HUES48 (cell line): ENCODE results near the gene AGPAT2.

ENCODE experiments used
- H3K27ac ChIP-seq: one replicate; pipeline ENCODE4 v1.7.0; 2013; ENCODE audit warnings: low read depth, low read length, inconsistent platforms
- H3K27me3 ChIP-seq: 2 replicates; pipeline ENCODE4 v1.6.1; 2013; ENCODE audit warnings: mild to moderate bottlenecking, low read length; ENCODE audit not compliant: control insufficient read depth, insufficient read depth
- H3K36me3 ChIP-seq: 2 replicates; pipeline ENCODE4 v1.6.1; 2013; ENCODE audit warnings: low read length; ENCODE audit not compliant: control insufficient read depth, insufficient read depth
- H3K4me1 ChIP-seq: 2 replicates; pipeline ENCODE4 v1.6.1; 2013; ENCODE audit warnings: mild to moderate bottlenecking, low read length; ENCODE audit not compliant: control insufficient read depth, insufficient read depth
- H3K4me3 ChIP-seq: 2 replicates; pipeline ENCODE4 v1.5.1; 2013; ENCODE audit warnings: mild to moderate bottlenecking, low read depth, low read length
- H3K9ac ChIP-seq: 2 replicates; pipeline ENCODE4 v1.6.1; 2013; ENCODE audit warnings: mild to moderate bottlenecking, low read depth, low read length, moderate library complexity
- H3K9me3 ChIP-seq: 2 replicates; pipeline ENCODE4 v1.6.1; 2013; ENCODE audit warnings: low read length; ENCODE audit not compliant: control insufficient read depth, insufficient read depth

AGPAT2 gene

DNA sequence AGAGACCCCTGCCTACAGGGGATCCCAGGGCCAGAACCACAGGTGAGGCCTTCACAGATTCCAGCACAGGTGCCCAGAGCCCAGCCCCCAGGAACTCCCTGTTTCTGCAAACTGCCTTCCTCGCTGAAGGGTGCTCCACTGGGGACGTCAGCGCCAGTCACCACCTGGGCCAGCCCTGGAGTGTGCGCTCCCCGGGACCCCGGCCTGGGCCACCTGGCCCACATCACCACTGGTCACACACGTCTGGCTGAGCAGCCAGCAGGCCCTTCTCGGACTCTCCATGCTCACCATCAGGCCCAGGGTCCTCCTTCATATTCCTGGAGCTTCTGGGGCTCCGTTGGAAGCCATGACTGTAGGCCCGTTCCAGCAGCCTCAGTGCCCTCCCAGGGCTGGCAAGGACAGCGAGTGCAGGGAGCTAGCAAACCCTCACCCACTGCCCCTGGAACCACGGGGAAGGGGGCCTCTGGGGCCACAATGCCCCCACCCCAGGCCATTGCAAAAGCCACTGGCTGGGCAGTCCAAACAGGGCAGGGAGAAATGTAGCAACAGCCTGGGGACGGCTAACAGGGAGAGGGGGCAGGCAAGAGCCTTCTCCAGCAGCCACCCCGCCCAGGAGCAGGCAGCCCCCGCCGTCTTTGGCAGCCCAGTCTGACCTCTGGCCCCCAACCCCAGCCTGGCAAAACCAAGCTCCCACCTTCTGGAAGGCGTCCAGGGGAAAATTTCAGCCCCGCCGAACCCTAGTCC lies 1.3 kb downstream of the AGPAT2 start:
- H3K4me3 ChIP-seq: peak overlapping the region; percentile 77
- no peak overlapping the region for H3K9ac ChIP-seq
- no peaks in the 10 kb centered on the region for H3K9me3 ChIP-seq
- no peaks in the 10 kb centered on the region for H3K36me3 ChIP-seq
- no peaks in the 10 kb centered on the region; the same call in 1 of the 2 replicates for H3K27me3 ChIP-seq
- H3K4me1 ChIP-seq: peaks cover 12% of the 10 kb centered on the region; the same call in 1 of the 2 replicates
- H3K27ac ChIP-seq: no peak overlapping the region

DNA sequence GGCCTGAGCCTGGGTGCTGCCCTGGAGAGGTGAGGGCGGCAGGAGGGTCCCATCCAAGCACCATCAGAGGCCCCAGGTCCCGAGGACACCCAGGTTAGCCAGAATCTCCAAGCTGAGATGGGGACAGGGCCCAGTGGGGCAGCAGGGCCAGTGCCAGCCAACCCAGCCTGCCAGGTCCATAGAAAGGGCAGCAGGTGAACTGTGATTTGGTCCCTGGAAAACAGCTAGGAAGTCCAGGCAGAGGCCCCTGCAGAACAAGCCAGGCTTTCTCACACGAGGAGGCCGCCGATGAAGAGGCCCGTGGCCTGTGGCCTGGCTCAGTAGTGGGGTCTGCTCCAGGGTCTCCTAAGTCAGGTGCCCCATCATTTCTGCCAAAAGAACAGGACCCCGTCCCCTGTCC lies 2.0 kb downstream of the AGPAT2 start:
- no peak overlapping the region for H3K4me3 ChIP-seq
- no peak overlapping the region for H3K9ac ChIP-seq
- no peaks in the 10 kb centered on the region; the same call in 1 of the 2 replicates for H3K27me3 ChIP-seq
- H3K9me3 ChIP-seq: no peaks in the 10 kb centered on the region
- H3K36me3 ChIP-seq: no peaks in the 10 kb centered on the region
- H3K4me1 ChIP-seq: peaks cover 12% of the 10 kb centered on the region; the same call in 1 of the 2 replicates
- no peak overlapping the region for H3K27ac ChIP-seq

DNA sequence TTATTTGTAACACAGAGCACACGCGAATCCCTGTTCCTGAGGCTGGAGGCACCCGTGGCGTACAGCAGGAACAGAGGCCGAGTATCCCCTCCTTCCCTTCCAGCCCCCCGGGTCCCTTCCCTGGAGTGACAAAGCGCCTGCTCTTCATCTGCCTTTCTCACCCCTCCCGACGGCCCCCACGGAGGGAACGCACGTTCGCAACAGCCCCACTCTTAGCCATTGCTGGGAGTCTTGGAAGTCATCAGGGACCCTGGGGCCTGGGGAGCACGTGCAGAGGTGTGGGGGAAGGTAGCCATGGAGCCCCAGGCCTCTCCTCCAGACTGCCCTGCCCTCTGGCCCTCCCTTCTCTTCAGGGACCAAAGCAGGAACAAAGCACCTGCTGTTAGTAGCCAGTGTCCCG lies 2.5 kb downstream of the AGPAT2 start:
- no peak overlapping the region for H3K4me3 ChIP-seq
- H3K27ac ChIP-seq: no peak overlapping the region
- peaks cover 12% of the 10 kb centered on the region; the same call in 1 of the 2 replicates for H3K4me1 ChIP-seq
- no peaks in the 10 kb centered on the region for H3K9me3 ChIP-seq
- H3K27me3 ChIP-seq: no peaks in the 10 kb centered on the region; the same call in 1 of the 2 replicates
- H3K36me3 ChIP-seq: no peaks in the 10 kb centered on the region
- no peak overlapping the region for H3K9ac ChIP-seq

DNA sequence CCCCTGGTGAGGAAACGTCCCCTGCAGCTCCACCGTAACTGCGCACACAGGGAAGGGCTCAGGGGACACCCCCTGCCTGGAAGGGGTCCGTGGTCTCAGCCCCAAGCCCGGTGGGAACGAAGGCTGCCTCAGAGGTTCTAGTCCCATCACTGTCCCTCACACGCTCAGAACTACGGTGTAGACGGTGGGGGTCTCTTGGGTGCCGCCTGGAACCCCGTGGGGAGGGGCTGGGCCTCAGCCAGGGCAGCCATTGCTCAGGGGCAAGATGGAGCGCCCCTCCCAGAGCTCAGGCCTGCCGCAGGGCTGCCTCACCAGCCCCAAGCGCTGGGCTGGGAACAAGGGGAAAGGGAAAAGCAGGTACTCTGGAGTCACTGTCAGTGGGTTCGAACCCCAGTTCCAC lies 2.9 kb downstream of the AGPAT2 start:
- no peak overlapping the region for H3K27ac ChIP-seq
- H3K9ac ChIP-seq: no peak overlapping the region
- H3K4me1 ChIP-seq: peaks cover 12% of the 10 kb centered on the region; the same call in 1 of the 2 replicates
- no peaks in the 10 kb centered on the region for H3K36me3 ChIP-seq
- no peak overlapping the region for H3K4me3 ChIP-seq
- no peaks in the 10 kb centered on the region for H3K9me3 ChIP-seq
- no peaks in the 10 kb centered on the region; the same call in 1 of the 2 replicates for H3K27me3 ChIP-seq

DNA sequence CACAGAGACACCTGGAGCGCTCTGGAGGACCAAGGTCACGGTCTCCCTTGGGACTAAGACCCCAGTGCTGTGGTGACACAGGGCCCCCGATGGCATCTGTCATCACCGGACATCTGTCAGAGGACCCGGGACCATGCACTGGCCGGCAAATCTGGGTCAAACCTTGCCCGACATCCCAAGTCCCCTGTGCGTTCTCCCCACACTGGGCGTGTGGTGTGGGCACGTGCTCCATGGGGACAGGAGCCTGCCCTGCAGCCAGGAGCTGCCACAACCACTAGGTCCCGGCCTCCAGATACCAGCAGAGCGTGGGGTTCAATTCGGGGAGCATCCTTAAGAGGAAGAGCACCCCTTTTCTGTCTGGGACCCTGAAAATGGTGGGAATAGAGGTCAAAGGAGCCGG lies 3.5 kb downstream of the AGPAT2 start:
- peaks cover 12% of the 10 kb centered on the region; the same call in 1 of the 2 replicates for H3K4me1 ChIP-seq
- no peaks in the 10 kb centered on the region; the same call in 1 of the 2 replicates for H3K27me3 ChIP-seq
- no peaks in the 10 kb centered on the region for H3K9me3 ChIP-seq
- no peak overlapping the region for H3K27ac ChIP-seq
- H3K36me3 ChIP-seq: no peaks in the 10 kb centered on the region
- no peak overlapping the region for H3K9ac ChIP-seq
- H3K4me3 ChIP-seq: no peak overlapping the region

DNA sequence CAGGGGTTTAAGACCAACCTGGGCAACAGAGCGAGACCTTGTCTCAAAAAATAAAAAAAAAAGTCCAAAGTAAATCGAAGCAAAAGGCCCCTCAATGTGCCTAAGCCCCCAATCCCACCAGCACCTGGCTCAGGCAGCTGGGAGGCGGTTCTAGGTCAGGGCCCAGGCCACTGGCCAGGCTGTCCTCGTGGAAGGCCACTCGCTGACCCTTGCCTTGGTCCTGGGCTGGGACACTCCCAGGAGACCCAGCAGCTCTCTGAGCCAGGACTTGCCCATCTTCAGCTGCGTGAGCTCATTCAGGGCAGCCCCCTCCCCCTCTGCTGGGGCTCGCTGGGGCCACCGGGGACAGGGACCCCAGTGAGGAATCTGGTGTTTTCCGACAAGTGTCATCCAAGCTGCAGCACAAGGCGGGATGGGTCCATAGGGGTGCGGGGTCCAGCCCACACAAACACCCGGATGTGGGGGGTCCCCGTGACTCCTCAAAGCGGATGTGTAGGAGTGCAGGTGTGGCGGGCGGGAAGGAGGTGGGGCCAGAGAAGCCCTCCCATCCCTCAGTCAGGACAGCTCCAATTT lies 4.0 kb downstream of the AGPAT2 start:
- Histone ChIP-seq H3K4me1 (peaks cover 12% of the 10 kb centered on the region; the same call in 1 of the 2 replicates), H3K9ac (no peak overlapping the region), H3K27ac (no peak overlapping the region), H3K9me3 (no peaks in the 10 kb centered on the region), H3K27me3 (no peaks in the 10 kb centered on the region; the same call in 1 of the 2 replicates), H3K4me3 (no peak overlapping the region), H3K36me3 (no peaks in the 10 kb centered on the region)

DNA sequence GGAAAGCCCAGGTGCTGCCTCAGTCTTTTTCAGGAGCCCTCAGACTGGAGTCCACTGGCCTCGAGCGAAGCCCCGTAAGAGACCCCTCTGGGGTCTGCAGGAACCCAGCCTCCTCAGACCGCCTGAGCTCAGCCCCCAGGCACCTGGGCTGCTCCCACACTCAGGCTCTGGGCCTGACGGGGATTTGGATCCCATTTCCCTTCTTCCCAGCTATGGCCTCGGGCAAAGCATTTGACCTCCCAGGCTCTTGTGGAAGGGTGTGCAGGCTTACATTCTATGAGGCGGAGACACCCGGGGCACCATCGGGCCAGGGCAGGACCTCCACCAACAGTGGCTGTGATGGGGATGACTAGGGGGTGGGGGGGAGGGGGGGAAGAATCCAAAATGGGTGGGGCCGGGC lies 4.5 kb downstream of the AGPAT2 start:
- Histone ChIP-seq H3K4me3 (no peak overlapping the region), H3K4me1 (peaks cover 12% of the 10 kb centered on the region; the same call in 1 of the 2 replicates), H3K27me3 (no peaks in the 10 kb centered on the region; the same call in 1 of the 2 replicates), H3K27ac (no peak overlapping the region), H3K36me3 (no peaks in the 10 kb centered on the region), H3K9ac (no peak overlapping the region), H3K9me3 (no peaks in the 10 kb centered on the region)

DNA sequence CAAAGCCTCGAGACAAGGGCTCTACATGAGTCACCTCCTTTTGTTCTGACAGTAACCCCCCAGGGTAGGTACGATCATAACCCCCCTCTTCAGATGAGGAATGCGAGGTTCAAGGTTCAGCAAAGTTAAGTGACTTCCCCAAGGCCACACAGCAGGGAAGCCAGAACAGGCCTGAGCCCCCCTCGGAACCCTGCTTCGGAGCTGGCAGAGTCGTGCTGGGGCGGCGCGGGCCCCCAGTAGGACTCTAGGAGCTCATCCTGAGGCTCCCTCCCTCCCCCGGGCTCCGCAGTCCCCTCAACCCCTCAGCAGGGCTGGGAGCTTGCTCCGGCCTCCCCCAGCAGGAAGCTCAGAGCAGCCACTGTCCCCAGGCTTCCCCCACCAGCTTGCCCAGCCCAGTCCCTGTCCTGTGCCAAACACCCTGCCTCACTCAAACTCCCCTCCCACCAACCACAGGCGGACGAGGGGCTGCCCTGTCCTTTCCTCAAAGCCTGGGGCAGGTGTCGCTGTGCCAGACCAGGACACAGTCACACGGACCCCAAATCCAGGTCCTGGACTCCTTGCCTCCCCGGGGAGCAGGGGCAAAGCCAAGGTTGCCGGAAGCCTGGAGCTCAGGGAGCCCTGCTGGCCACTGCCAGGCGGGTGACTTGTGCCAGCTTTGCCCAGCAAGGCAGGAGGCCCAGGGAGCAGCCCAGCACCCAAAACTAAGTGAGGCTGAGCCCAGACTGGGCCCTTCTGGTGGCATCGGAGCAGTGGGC lies 5.1 kb downstream of the AGPAT2 start:
- Histone ChIP-seq H3K36me3 (no peaks in the 10 kb centered on the region), H3K27me3 (no peaks in the 10 kb centered on the region; the same call in 1 of the 2 replicates), H3K27ac (no peak overlapping the region), H3K9me3 (no peaks in the 10 kb centered on the region), H3K4me1 (peaks cover 12% of the 10 kb centered on the region; the same call in 1 of the 2 replicates), H3K9ac (no peak overlapping the region), H3K4me3 (no peak overlapping the region)

DNA sequence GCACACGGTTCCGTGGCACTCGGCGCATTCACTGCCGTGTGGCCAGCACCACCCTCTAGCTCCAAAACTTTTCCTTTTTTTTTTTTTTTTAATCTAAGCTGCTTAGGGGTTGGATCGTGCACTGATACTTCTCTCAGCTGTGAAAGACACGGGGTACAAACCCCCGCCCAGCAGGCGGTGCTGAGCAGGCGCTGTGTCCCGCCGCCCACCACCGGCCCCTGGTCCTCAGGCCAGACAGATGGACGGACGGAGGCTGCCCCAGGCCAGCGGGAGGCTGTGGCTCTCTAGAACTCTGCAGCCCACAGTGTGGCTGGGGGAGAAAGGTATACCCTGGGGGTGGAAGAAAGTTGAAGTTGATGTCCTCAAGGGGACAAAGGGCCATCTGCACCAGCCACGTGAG lies 6.2 kb downstream of the AGPAT2 start:
- Histone ChIP-seq H3K4me1 (peaks cover 9% of the 10 kb centered on the region; the same call in 1 of the 2 replicates), H3K9ac (no peak overlapping the region), H3K9me3 (no peaks in the 10 kb centered on the region), H3K27ac (no peak overlapping the region), H3K36me3 (no peaks in the 10 kb centered on the region), H3K27me3 (no peaks in the 10 kb centered on the region; the same call in 1 of the 2 replicates), H3K4me3 (no peak overlapping the region)

DNA sequence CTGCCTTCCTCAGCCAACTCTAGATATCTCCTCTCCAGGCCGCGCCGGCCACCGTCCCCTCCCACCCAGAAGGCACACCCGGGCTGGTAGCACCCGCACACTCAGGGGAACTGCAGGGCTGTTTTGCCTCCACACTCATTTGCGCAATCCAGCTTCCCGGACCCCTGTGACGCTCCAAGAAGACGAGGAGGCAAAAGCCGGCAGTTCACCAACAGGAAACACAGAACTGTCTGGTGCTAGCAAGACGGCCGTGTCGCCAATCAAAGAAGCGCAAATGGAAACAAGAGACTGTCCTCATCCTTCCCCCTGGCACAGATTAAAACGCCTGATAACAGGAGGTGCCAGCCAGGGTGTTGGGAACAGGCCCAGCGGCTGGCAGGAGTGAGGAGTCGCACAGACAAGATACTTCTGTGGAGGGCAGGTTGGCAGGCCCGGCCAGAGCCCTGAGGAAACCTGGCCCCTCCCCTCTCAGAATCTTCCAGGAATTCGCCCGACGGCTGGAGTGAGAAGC lies 7.8 kb downstream of the AGPAT2 start:
- no peak overlapping the region for H3K4me3 ChIP-seq
- H3K27ac ChIP-seq: no peak overlapping the region
- H3K9ac ChIP-seq: no peak overlapping the region
- peaks cover 6% of the 10 kb centered on the region; the same call in 1 of the 2 replicates for H3K4me1 ChIP-seq
- H3K27me3 ChIP-seq: no peaks in the 10 kb centered on the region
- no peaks in the 10 kb centered on the region for H3K9me3 ChIP-seq
- no peaks in the 10 kb centered on the region for H3K36me3 ChIP-seq
